ENCODE measurements around the gene RAB20.

RAB20 gene

DNA sequence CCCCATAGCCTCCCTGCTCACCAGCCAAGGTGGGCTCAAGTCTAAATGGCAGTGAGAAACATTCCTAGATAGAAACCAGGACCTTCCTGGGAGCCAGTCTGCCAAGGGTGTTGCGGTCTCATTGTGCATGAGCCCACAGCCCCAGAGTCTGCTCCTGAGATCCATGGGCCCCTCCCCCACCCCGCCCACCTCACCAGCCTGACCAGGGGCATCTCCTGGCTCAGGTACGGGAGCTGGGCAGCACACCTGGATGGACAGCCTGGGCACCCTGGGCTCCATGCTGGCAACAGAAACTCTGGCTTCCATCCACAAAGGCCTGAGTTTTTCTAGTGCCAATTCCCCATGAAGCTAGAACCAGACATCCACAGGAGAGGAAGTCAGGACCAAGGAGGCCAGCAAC is 65.6 kb downstream of the RAB20 start:
- Histone ChIP-seq H3K4me2 (ENCODE audit: low read length) (no peak overlapping the region), H2AFZ (ENCODE audit: low read length) (no peak overlapping the region), H3K9ac (ENCODE audit: low read length) (no peak overlapping the region), H3K36me3 (ENCODE audit: insufficient read depth, low read length) (no peaks in the 10 kb centered on the region), H3K27me3 (ENCODE audit: insufficient read depth, low read length) (no peaks in the 10 kb centered on the region; the same call in 1 of the 2 replicates), H3K4me1 (ENCODE audit: insufficient read depth, low read length, severe bottlenecking) (no peaks in the 10 kb centered on the region), H3K27ac (ENCODE audit: low read depth, low read length, poor library complexity, severe bottlenecking) (no peak overlapping the region), H3F3A (ENCODE audit: insufficient read depth, low read length) (no peaks in the 10 kb centered on the region), H3K9me2 (ENCODE audit: low read depth, low read length) (no peaks in the 10 kb centered on the region), H3K9me3 (ENCODE audit: low read length) (no peaks in the 10 kb centered on the region), H3K4me3 (ENCODE audit: low read depth, low read length, poor library complexity, severe bottlenecking) (no peak overlapping the region), H4K20me1 (ENCODE audit: insufficient read depth, low read length) (no peaks in the 10 kb centered on the region), H3K79me2 (ENCODE audit: insufficient read depth, low read length) (no peaks in the 10 kb centered on the region)
- no peak for TF ChIP-seq EZH2 (IDR thresholded peaks at IDR 0.05; ENCODE audit: borderline replicate concordance, low read length)
- TF ChIP-seq, protein P1, sequence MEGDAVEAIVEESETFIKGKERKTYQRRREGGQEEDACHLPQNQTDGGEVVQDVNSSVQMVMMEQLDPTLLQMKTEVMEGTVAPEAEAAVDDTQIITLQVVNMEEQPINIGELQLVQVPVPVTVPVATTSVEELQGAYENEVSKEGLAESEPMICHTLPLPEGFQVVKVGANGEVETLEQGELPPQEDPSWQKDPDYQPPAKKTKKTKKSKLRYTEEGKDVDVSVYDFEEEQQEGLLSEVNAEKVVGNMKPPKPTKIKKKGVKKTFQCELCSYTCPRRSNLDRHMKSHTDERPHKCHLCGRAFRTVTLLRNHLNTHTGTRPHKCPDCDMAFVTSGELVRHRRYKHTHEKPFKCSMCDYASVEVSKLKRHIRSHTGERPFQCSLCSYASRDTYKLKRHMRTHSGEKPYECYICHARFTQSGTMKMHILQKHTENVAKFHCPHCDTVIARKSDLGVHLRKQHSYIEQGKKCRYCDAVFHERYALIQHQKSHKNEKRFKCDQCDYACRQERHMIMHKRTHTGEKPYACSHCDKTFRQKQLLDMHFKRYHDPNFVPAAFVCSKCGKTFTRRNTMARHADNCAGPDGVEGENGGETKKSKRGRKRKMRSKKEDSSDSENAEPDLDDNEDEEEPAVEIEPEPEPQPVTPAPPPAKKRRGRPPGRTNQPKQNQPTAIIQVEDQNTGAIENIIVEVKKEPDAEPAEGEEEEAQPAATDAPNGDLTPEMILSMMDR (IDR thresholded peaks at IDR 0.05; ENCODE audit: low read length): no peak

DNA sequence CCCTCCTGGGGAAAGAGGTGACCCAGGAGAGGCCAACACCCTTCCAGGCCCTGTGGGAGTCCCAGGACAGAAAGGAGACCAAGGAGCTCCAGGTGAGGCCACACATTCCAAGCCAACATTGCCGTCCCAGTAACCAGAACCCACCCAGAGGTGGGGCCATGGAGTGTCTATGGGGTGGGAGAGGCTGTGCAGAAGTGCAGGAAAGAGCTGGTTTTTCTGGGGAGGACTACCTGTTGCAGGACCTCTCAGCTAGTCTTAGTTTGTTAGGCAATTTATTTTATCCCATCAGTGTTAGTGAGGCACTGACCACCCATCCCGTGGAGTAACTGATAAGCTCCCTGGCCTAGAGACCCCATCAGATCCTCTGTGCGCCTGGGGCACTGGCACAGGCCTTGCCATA is 66.1 kb downstream of the RAB20 start:
- Histone ChIP-seq H3K9me3 (ENCODE audit: low read length) (no peaks in the 10 kb centered on the region), H3F3A (ENCODE audit: insufficient read depth, low read length) (no peaks in the 10 kb centered on the region), H3K36me3 (ENCODE audit: insufficient read depth, low read length) (no peaks in the 10 kb centered on the region), H3K4me2 (ENCODE audit: low read length) (no peak overlapping the region), H3K79me2 (ENCODE audit: insufficient read depth, low read length) (no peaks in the 10 kb centered on the region), H3K27me3 (ENCODE audit: insufficient read depth, low read length) (no peaks in the 10 kb centered on the region; the same call in 1 of the 2 replicates), H3K4me1 (ENCODE audit: insufficient read depth, low read length, severe bottlenecking) (no peaks in the 10 kb centered on the region), H3K4me3 (ENCODE audit: low read depth, low read length, poor library complexity, severe bottlenecking) (no peak overlapping the region), H3K27ac (ENCODE audit: low read depth, low read length, poor library complexity, severe bottlenecking) (no peak overlapping the region), H3K9me2 (ENCODE audit: low read depth, low read length) (no peaks in the 10 kb centered on the region), H4K20me1 (ENCODE audit: insufficient read depth, low read length) (no peaks in the 10 kb centered on the region), H3K9ac (ENCODE audit: low read length) (no peak overlapping the region), H2AFZ (ENCODE audit: low read length) (no peak overlapping the region)
- TF ChIP-seq, protein P1 (IDR thresholded peaks at IDR 0.05; ENCODE audit: low read length): no peak
- no peak for TF ChIP-seq EZH2 (IDR thresholded peaks at IDR 0.05; ENCODE audit: borderline replicate concordance, low read length)

DNA sequence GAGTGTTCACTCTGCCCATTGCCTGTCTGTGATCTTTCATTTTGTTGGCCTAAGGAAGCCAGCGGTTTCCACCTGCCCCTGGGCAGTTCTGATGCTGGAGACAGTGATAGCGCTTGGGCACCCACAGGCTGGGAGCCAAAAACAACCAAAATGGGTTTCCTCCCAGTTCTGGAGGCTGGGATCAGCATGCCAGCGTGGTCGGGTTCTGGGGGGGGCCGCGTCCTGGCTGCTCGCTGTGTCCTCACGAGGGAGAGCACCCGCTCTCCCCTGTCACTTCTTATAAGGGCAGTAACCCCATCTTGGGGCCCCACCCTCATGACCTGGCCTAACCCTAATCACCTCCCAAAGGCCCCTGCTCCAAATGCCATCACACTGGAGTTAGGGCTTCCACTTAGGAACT is 67.9 kb downstream of the RAB20 start:
- Histone ChIP-seq H3K9me2 (ENCODE audit: low read depth, low read length) (no peaks in the 10 kb centered on the region), H3K36me3 (ENCODE audit: insufficient read depth, low read length) (no peaks in the 10 kb centered on the region), H3K79me2 (ENCODE audit: insufficient read depth, low read length) (no peaks in the 10 kb centered on the region), H3K4me2 (ENCODE audit: low read length) (no peak overlapping the region), H3K4me1 (ENCODE audit: insufficient read depth, low read length, severe bottlenecking) (no peaks in the 10 kb centered on the region), H2AFZ (ENCODE audit: low read length) (no peak overlapping the region), H3K27ac (ENCODE audit: low read depth, low read length, poor library complexity, severe bottlenecking) (no peak overlapping the region), H3K9me3 (ENCODE audit: low read length) (no peaks in the 10 kb centered on the region), H3K27me3 (ENCODE audit: insufficient read depth, low read length) (no peaks in the 10 kb centered on the region), H3F3A (ENCODE audit: insufficient read depth, low read length) (no peaks in the 10 kb centered on the region), H3K4me3 (ENCODE audit: low read depth, low read length, poor library complexity, severe bottlenecking) (no peak overlapping the region), H3K9ac (ENCODE audit: low read length) (no peak overlapping the region), H4K20me1 (ENCODE audit: insufficient read depth, low read length) (no peaks in the 10 kb centered on the region)
- no peak for TF ChIP-seq EZH2 (IDR thresholded peaks at IDR 0.05; ENCODE audit: borderline replicate concordance, low read length)
- TF ChIP-seq, protein P1 (IDR thresholded peaks at IDR 0.05; ENCODE audit: low read length): no peak
